NCI-H1105 (cell line): Measurements from ENCODE around the gene PMEL.
A peak's percentile ranks its signal among the peaks of the same experiment; 100 is the strongest.
"Not testable (repeated sequence)": the region's sequence is repeated elsewhere in the genome, so short reads cannot be mapped to it uniquely, and the experiment has no call there.

Source experiments
- DNase-seq: peaks from one replicate; lab custom pipeline; 2025; lab: John Stamatoyannopoulos, UW

PMEL gene

GRCh38 chr12:55942055-55942454 lies 23.8 kb downstream of the PMEL start:
- DNase-seq = no peak

GRCh38 chr12:55940065-55940732 lies 25.6 kb downstream of the PMEL start:
- peak; percentile 40 for DNase-seq

- no peak for DNase-seq
Measured at GRCh38 chr12:55938826-55939501, 26.9 kb downstream of the PMEL start.

- DNase-seq = no peak
Measured at GRCh38 chr12:55937981-55938380, 27.9 kb downstream of the PMEL start.

GRCh38 chr12:55935738-55936151 lies 30.1 kb downstream of the PMEL start:
- no peak for DNase-seq

- no peak for DNase-seq
Measured at GRCh38 chr12:55934773-55935172, 31.1 kb downstream of the PMEL start.

- no peak for DNase-seq
Measured at GRCh38 chr12:55933799-55934742, 31.8 kb downstream of the PMEL start.

GRCh38 chr12:55933169-55933798 lies 32.6 kb downstream of the PMEL start:
- no peak for DNase-seq

GRCh38 chr12:55932551-55932910 lies 33.3 kb downstream of the PMEL start:
- no peak for DNase-seq

- DNase-seq = no peak
Measured at GRCh38 chr12:55931780-55932550, 33.9 kb downstream of the PMEL start.

GRCh38 chr12:55931317-55931779 lies 34.5 kb downstream of the PMEL start:
- no peak for DNase-seq

GRCh38 chr12:55930771-55931316 lies 35.0 kb downstream of the PMEL start, which contains the start of gene DGKA:
Gene DGKA, plus strand, starts transcription at chr12:55931162. Its CDS starts 5,342 bp downstream, at chr12:55936504.
- no peak for DNase-seq

GRCh38 chr12:55929306-55929791 lies 36.5 kb downstream of the PMEL start:
- DNase-seq = no peak

GRCh38 chr12:55927588-55928502 lies 38.0 kb downstream of the PMEL start, which contains the start of gene PYM1:
Gene PYM1, minus strand, starts transcription at chr12:55927894. Its CDS starts 133 bp downstream, at chr12:55927761.
- no peak for DNase-seq

- peak; percentile 68 for DNase-seq
Measured at GRCh38 chr12:55926738-55927587, 38.9 kb downstream of the PMEL start.

GRCh38 chr12:55925870-55926737 lies 39.7 kb downstream of the PMEL start:
- DNase-seq = no peak

- DNase-seq = no peak
Measured at GRCh38 chr12:55925371-55925770, 40.5 kb downstream of the PMEL start.

GRCh38 chr12:55923648-55924047 lies 42.2 kb downstream of the PMEL start:
- not testable (repeated sequence) for DNase-seq
